Fibroblast of skin of abdomen (primary cell): ENCODE results near the gene PHC1. TPM values are rescaled to one million over a fixed set of nuclear protein-coding genes. Genes with fewer than 3 reads are reported as not detected.
"Not testable (repeated sequence)": the region's sequence is repeated elsewhere in the genome, so short reads cannot be mapped to it uniquely, and the experiment has no call there.

ENCODE experiments used
- DNase-seq: peaks from one replicate; pipeline ENCODE4 v3.0.0-alpha.2; 2013
- polyA plus RNA-seq, 2 experiments: library from polyadenylated mRNA; unstranded; fragments of 120-200 nt; gene quantifications; one replicate each; pipeline ENCODE4 v1.2.1, GENCODE V29; 2013; ENCODE audit not compliant: insufficient read length in 2 of 2

PHC1 gene
- polyA plus RNA-seq (2013, experiment 1 of 2; ENCODE audit: insufficient read length) = 28.6 TPM
- polyA plus RNA-seq (2013, experiment 2 of 2; ENCODE audit: insufficient read length) = 27.1 TPM

DNA sequence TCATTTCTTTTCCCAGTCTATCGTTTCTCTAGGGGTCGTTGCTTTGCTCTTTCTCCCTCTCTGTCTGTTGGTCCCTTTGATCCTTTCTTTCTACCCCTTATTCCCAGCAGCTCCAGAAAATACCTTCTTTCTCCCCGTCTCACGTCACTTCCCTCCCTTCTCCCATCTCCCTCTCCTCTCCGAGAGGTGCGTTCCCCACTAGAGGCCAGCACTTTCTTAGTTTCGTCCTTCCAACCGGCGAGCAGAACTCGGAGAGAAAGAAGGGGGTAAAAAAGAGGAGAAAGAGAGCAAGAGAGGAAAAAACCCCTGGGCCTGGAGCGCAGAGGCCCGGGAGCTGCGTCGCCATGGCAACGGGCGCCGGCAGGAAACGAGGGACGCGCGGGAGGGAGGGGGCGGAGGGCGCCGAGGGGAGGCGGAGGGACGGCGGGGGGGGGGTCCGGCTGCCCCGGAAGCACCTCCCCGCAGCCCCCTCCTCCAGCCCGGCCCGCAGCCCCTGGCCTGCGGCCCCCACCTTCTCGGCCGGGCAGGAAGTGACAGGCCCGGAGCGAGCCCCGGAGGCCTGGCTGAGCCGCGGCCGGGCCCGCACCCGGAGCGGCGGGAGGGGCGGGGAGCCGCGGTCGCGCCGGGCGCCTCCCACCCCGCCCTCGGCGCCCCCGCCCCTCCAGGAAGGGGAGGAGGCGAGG is at the start of gene PHC1:
Gene PHC1, plus strand, starts transcription at position 477 of the 683 bp plus-strand sequence. CDS start 3,169 bp downstream, outside the sequence.
- DNase-seq = peak; percentile 83

- DNase-seq = no peak
Measured at GRCh38 chr12:8866429-8866828, 47.9 kb upstream of the PHC1 start.

GRCh38 chr12:8867009-8867408 is 47.3 kb upstream of the PHC1 start:
- no peak for DNase-seq

DNA sequence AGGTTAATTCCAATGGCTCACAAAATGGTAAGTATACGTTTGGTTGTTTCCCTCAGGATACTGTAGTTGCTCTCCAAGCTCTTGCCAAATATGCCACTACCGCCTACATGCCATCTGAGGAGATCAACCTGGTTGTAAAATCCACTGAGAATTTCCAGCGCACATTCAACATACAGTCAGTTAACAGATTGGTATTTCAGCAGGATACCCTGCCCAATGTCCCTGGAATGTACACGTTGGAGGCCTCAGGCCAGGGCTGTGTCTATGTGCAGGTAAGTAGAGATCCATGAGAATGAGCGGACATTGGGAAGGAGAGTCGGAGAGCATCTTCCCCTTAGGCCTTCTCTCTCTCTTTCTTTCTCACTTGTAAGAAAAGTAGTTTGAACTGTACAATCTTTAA is 46.5 kb upstream of the PHC1 start:
- DNase-seq = no peak

DNA sequence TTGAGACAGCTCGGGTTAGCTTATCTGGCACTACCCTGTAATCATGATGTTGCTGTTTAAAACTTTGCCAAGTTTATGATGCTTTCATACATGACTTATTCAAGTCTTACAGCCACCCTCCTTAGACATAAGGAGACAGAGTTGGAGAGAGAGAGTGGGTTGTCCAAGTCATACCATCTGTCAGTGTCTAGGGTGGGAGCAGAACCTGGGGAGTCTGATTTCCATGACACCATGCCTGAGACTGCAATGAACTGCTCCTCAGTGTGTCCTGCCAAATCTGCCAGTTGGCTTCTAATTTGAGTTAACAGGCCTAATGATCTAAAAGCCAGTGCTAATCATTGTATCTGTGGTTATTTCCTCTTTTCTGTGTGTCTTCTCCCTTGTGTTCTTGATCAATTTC is 43.7 kb upstream of the PHC1 start:
- no peak for DNase-seq

- no peak for DNase-seq
Measured at GRCh38 chr12:8871068-8871467, 43.2 kb upstream of the PHC1 start.

- DNase-seq = no peak
Measured at GRCh38 chr12:8876887-8877286, 37.4 kb upstream of the PHC1 start.

DNA sequence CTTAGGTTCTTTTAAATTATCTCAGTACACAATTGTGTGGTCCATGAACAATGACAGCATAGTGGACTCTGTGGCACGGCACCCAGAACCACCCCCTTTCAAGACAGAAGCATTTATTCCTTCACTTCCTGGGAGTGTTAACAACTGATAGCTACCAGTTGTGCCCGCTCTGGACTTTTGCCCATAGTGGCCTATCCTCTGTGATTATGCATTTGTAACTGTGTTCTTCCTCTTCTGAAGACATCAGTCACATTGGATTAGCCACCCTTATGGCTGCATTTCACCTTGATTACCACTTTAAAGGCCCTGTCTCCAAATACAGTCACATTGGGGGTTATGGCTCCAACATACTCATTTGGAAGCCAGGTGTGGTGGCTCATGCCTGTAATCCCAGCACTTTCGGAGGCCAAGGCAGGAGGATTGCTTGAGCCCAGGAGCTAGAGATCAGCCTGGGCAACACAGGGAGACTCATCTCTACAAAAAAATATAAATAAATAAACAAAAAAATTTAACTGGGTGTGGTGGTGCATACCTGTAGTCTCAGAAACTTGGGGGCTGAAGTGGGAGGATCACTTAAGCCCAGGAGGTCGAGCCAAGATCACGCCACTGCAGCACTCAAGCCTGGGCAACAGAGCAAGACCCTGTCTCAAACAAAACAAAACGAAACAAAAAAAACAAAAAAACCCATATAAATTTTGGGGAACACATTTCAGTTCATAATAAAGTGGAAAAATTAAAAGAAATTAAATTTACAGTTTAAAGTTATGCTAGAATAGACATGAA is 27.6 kb upstream of the PHC1 start:
- DNase-seq = no peak

DNA sequence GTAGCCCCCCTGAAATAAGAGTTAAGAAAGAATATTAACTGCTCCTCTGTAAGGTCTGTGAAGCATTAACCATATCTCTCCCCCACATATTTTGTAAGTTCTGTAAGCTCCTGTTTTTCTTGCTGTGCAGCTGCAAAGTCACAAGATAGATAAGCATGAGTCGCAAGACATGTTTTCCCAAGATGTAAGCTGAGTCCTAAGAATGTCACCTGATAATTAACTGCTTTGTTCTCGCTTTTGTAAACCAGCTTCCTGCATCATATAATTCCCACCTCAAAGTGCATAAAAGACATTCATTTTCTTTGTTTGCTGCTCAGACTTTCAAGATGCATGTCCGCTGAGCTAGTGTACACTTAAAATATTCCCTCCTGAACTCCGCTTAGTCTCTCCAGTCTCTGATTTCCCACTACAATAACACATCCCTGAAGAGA is 27.0 kb upstream of the PHC1 start:
- DNase-seq = no peak

- peak; percentile 44 for DNase-seq
Measured at GRCh38 chr12:8890313-8891085, 23.8 kb upstream of the PHC1 start.

- DNase-seq = no peak
Measured at GRCh38 chr12:8891976-8892375, 22.3 kb upstream of the PHC1 start.

GRCh38 chr12:8894378-8894777 is 19.9 kb upstream of the PHC1 start:
- peak; percentile 27 for DNase-seq

- no peak for DNase-seq
Measured at GRCh38 chr12:8894986-8895385, 19.3 kb upstream of the PHC1 start.

GRCh38 chr12:8897081-8897480 is 17.2 kb upstream of the PHC1 start:
- DNase-seq = no peak

- DNase-seq = no peak
Measured at GRCh38 chr12:8899830-8900229, 14.5 kb upstream of the PHC1 start.

DNA sequence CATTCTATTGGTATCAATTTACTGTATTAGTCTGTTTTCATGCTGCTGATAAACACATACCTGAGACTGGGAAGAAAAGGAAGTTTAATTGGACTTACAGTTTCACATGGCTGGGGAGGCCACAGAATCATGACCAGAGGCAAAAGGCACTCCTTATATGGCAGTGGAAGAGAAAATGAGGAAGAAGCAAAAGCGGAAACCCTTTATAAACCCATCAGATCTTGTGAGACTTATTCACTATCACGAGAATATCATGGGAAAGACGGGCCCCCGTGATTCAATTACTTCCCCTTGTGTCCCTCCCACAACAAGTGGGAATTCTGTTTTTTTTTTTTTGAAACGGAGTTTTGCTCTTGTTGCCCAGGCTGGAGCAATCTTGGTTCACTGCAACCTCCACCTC is 11.6 kb upstream of the PHC1 start:
- DNase-seq = not testable (repeated sequence)

GRCh38 chr12:8903646-8904045 is 10.7 kb upstream of the PHC1 start:
- DNase-seq = no peak

GRCh38 chr12:8904665-8905064 is 9.6 kb upstream of the PHC1 start:
- no peak for DNase-seq

DNA sequence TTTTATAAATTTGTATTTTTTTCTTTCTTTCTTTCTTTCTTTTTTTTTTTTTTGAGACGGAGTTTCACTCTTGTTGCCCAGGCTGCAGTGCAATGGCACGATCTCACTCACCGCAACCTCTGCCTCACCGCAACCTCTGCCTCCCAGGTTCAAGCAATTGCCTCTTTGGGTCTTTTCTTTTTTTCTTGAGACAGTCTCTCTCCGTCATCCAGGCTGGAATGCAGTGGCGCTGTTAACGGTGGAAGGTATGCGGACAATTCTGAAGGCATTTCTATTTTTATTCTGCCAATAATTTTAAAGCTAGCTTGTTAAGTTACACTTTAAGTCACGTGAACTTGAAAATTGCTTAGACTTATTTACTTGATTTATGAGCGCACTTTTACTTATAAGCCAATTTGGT is 8.8 kb upstream of the PHC1 start:
- DNase-seq = peak; percentile 12

DNA sequence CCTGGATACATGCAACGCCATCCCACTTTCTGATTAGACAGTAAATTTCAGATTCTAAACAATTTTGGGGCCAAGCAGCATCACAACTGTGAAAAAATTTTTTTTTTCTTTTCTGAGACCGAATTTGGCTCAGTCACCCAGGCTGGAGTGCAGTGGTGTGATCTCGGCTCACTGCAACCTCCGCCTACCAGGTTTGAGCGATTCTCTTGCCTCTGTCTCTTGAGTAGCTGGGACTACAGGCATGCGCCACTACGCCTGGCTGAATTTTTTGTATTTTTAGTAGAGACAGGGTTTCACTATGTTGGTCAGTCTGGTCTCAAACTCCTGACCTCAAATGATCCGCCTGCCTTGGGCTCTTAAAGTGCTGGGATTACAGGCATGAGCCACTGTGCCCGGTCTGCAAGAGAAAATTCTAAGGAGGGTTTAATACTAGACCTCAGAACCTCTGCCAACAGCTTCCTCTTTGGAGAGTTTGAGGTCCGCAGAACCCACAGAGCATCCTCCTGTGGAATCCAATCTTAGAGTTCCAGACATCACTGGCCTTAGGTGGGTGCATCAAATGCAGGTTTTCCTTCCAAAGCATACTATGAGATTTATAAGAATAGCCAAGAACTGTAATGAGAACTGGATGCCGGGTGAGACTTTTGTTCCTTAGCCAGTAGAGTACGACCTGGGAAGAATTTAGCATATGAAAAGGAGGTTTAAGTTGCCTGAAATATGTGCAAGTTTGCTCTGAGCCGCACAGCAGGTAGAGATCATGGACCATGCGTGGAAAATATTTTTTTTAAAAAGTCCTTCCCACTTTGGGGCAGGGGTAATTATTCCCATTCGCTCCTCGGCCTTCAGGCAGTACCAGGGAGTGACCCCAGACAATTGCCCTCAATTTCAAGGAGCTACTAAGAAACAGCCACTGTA is 7.8 kb upstream of the PHC1 start:
- no peak for DNase-seq

GRCh38 chr12:8907513-8907912 is 6.8 kb upstream of the PHC1 start:
- DNase-seq = no peak

GRCh38 chr12:8909752-8910151 is 4.6 kb upstream of the PHC1 start:
- DNase-seq = no peak
